ENCODE data around the gene PIK3IP1. TPM values are rescaled to one million over a fixed set of nuclear protein-coding genes. Genes with fewer than 3 reads are reported as not detected.

The PIK3IP1 gene
- polyA plus RNA-seq, 4 donors: 3.1 to 16.4 (median 10.3) TPM

DNA sequence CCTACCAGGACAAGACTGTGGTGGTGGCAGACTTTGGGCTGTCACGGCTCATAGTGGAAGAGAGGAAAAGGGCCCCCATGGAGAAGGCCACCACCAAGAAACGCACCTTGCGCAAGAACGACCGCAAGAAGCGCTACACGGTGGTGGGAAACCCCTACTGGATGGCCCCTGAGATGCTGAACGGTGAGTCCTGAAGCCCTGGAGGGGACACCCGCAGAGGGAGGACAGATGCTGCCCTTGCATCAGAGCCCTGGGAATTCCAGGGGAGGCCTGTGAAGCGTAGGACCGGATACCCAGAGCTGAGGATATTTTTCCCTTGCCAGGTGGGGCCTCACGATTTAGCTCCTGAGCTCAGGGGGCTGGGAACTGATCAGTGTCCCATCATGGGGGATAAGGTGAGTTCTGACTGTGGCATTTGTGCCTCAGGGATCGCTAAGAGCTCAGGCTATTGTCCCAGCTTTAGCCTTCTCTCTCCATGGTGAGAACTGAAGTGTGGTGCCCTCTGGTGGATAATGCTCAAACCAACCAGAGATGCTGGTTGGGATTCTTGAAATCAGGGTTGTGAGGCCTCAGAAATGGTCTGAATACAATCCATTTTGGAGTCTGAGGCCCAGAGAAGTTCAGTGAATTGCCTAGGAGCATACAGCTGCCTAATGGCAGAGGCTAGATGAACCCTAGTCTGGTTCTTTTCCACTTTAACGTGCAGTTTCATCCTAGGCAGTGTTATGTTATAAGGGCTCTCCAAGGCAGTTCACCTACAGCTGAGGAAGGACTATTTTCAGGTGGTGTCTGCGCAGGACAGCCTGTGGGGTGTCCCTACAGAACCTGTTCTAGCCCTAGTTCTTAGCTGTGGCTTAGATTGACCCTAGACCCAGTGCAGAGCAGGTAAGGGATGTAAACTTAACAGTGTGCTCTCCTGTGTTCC is 19.5 kb downstream of the PIK3IP1 start:
- peaks cover 0 to 24% (median 0%) of the 10 kb centered on the region in 3 donors for H3K4me1 ChIP-seq (ENCODE audit: control insufficient read depth in 3 of 3, insufficient read depth in 2 of 3, low read depth in 1 of 3, low read length in 2 of 3)
- DNase-seq (peak; percentile 78 to 79), FAIRE-seq (no peak)
- H3K36me3 ChIP-seq (ENCODE audit: control insufficient read depth in 3 of 3, insufficient read depth in 2 of 3, low read depth in 1 of 3, low read length in 3 of 3): peaks cover 10 to 84% (median 11%) of the 10 kb centered on the region in 3 donors
- H3K27ac ChIP-seq (ENCODE audit: low read depth in 1 of 3, low read length in 2 of 3): no peak overlapping the region
- WGBS, 3 donors: 70 to 72% (median 71%) methylated on average over 15 of the region's 15 CpGs
- H3K27me3 ChIP-seq (ENCODE audit: control insufficient read depth in 3 of 3, insufficient read depth in 3 of 3, low read length in 3 of 3): no peaks in the 10 kb centered on the region
- no peaks in the 10 kb centered on the region for H3K9me3 ChIP-seq (ENCODE audit: control insufficient read depth in 2 of 2, insufficient read depth in 1 of 2, low read depth in 1 of 2, low read length in 1 of 2)
- no peak overlapping the region for H3K4me3 ChIP-seq (ENCODE audit: low read depth in 1 of 3, low read length in 3 of 3)

DNA sequence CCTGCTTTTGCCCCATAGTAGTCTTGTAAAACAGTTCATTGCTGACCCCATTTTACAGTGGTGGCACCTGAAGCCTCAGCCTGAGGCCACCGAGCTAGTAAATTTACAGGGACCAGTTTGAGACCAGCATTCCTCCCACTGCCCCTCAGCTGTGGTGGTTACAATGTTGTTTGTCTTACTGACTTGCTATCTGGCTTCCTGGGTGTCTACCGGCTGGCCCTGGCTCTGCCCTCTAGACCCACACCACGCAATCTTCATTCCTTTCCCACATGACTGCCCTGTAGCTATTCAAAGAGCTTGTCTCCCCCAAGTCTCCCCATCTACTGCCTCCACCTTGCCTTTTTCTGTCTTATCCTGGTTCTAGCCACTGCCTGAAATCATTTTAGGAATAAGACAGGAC is 20.8 kb downstream of the PIK3IP1 start:
- WGBS, 3 donors: 67 to 74% (median 68%) methylated on average over 3 of the region's 3 CpGs
- Histone ChIP-seq H3K4me3 (ENCODE audit: low read depth in 1 of 3, low read length in 3 of 3) (no peak overlapping the region), H3K9me3 (ENCODE audit: control insufficient read depth in 2 of 2, insufficient read depth in 1 of 2, low read depth in 1 of 2, low read length in 1 of 2) (no peaks in the 10 kb centered on the region), H3K27ac (ENCODE audit: low read depth in 1 of 3, low read length in 2 of 3) (peak overlapping the region in 1 of 3 donors; percentile 69), H3K36me3 (ENCODE audit: control insufficient read depth in 3 of 3, insufficient read depth in 2 of 3, low read depth in 1 of 3, low read length in 3 of 3) (peaks cover 14 to 88% (median 15%) of the 10 kb centered on the region in 3 donors), H3K4me1 (ENCODE audit: control insufficient read depth in 3 of 3, insufficient read depth in 2 of 3, low read depth in 1 of 3, low read length in 2 of 3) (peaks cover 0 to 24% (median 0%) of the 10 kb centered on the region in 3 donors), H3K27me3 (ENCODE audit: control insufficient read depth in 3 of 3, insufficient read depth in 3 of 3, low read length in 3 of 3) (no peaks in the 10 kb centered on the region)
- FAIRE-seq (no peak), DNase-seq (peak in 1 of 2 donors; percentile 73)

DNA sequence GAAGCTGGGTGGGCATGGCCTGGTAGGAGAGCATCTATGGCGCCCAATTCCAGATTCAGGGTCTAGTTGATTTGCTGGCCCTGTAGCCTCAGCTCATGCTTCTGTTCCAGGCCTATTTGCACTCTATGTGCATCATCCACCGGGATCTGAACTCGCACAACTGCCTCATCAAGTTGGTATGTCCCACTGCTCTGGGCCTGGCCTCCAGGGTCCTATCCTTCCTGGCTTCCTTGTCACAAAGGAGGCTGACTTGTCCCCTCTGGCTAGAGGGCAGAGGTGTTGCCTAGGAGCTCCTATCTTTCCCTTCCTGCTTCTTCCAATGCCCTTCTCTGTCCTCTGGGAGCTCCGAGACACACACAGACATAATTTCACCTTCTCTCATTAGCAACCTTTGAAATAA is 21.3 kb downstream of the PIK3IP1 start:
- H3K27ac ChIP-seq (ENCODE audit: low read depth in 1 of 3, low read length in 2 of 3): peak overlapping the region in 1 of 3 donors; percentile 69
- WGBS, 3 donors: 91 to 92% (median 91%) methylated on average over 4 of the region's 4 CpGs
- no peaks in the 10 kb centered on the region for H3K27me3 ChIP-seq (ENCODE audit: control insufficient read depth in 3 of 3, insufficient read depth in 3 of 3, low read length in 3 of 3)
- DNase-seq (no peak), FAIRE-seq (no peak)
- no peaks in the 10 kb centered on the region for H3K9me3 ChIP-seq (ENCODE audit: control insufficient read depth in 2 of 2, insufficient read depth in 1 of 2, low read depth in 1 of 2, low read length in 1 of 2)
- H3K4me1 ChIP-seq (ENCODE audit: control insufficient read depth in 3 of 3, insufficient read depth in 2 of 3, low read depth in 1 of 3, low read length in 2 of 3): peaks cover 0 to 24% (median 0%) of the 10 kb centered on the region in 3 donors
- H3K36me3 ChIP-seq (ENCODE audit: control insufficient read depth in 3 of 3, insufficient read depth in 2 of 3, low read depth in 1 of 3, low read length in 3 of 3): peaks cover 16 to 92% (median 18%) of the 10 kb centered on the region in 3 donors
- H3K4me3 ChIP-seq (ENCODE audit: low read depth in 1 of 3, low read length in 3 of 3): no peak overlapping the region

- H3K36me3 ChIP-seq (ENCODE audit: control insufficient read depth in 3 of 3, insufficient read depth in 2 of 3, low read depth in 1 of 3, low read length in 3 of 3): peaks cover 15 to 91% (median 19%) of the 10 kb centered on the region in 3 donors
- WGBS, 3 donors: 50 to 90% (median 85%) methylated on average over 2 to 3 of the region's 3 CpGs
- no peak for DNase-seq
- peak overlapping the region in 1 of 3 donors; percentile 69 for H3K27ac ChIP-seq (ENCODE audit: low read depth in 1 of 3, low read length in 2 of 3)
- no peaks in the 10 kb centered on the region for H3K27me3 ChIP-seq (ENCODE audit: control insufficient read depth in 3 of 3, insufficient read depth in 3 of 3, low read length in 3 of 3)
- peaks cover 0 to 20% (median 0%) of the 10 kb centered on the region in 3 donors for H3K4me1 ChIP-seq (ENCODE audit: control insufficient read depth in 3 of 3, insufficient read depth in 2 of 3, low read depth in 1 of 3, low read length in 2 of 3)
- no peak for FAIRE-seq
- no peaks in the 10 kb centered on the region for H3K9me3 ChIP-seq (ENCODE audit: control insufficient read depth in 2 of 2, insufficient read depth in 1 of 2, low read depth in 1 of 2, low read length in 1 of 2)
- H3K4me3 ChIP-seq (ENCODE audit: low read depth in 1 of 3, low read length in 3 of 3): no peak overlapping the region
These were observed 22.3 kb downstream of the PIK3IP1 start for GRCh38 chr22:31269892-31270579.

- DNase-seq: no peak
- Histone ChIP-seq H3K27me3 (ENCODE audit: control insufficient read depth in 3 of 3, insufficient read depth in 3 of 3, low read length in 3 of 3) (no peaks in the 10 kb centered on the region), H3K9me3 (ENCODE audit: control insufficient read depth in 2 of 2, insufficient read depth in 1 of 2, low read depth in 1 of 2, low read length in 1 of 2) (no peaks in the 10 kb centered on the region), H3K36me3 (ENCODE audit: control insufficient read depth in 3 of 3, insufficient read depth in 2 of 3, low read depth in 1 of 3, low read length in 3 of 3) (peaks cover 13 to 92% (median 19%) of the 10 kb centered on the region in 3 donors), H3K4me1 (ENCODE audit: control insufficient read depth in 3 of 3, insufficient read depth in 2 of 3, low read depth in 1 of 3, low read length in 2 of 3) (peaks cover 0 to 20% (median 0%) of the 10 kb centered on the region in 3 donors), H3K27ac (ENCODE audit: low read depth in 1 of 3, low read length in 2 of 3) (no peak overlapping the region), H3K4me3 (ENCODE audit: low read depth in 1 of 3, low read length in 3 of 3) (no peak overlapping the region)
- no peak for FAIRE-seq
- 91 to 98% (median 94%) methylated on average over 2 of the region's 2 CpGs for WGBS, 3 donors
These were observed 24.0 kb downstream of the PIK3IP1 start for GRCh38 chr22:31268281-31268680.

DNA sequence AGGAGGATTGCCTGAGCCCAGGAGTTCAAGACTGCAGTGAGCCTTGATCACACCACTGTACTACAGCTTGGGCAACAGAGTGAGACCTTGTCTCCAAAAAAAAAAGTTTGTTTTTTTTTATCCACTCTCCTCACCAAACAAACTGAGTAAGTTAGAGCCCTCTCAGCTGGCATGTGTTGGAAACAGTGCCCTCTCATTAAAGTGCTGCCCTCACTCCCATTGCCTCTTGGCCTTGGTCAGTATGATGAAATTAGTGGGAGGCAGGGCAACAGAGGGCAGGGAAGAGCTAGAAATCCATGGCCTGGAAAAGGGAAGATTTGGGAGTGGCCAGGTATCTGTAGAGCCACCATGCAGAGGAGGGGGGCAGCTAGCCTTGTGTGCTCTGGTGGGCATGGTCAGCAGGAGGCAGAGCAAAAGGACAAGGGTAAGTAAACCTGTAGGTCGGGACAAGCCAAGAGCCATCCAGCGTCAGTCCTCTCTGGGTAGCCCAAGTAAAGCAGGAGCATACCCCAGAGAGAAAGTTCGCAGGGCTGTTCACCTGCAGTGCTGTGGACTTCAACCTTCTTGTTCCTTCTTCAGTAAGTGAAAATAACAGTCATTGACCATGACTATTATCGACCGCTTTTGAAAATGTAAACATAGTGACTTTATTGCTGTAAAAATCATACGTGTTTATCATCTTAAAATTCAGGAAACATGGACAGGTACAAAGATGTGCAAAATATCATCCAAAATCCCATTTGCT is 28.2 kb downstream of the PIK3IP1 start:
- Histone ChIP-seq H3K4me1 (ENCODE audit: control insufficient read depth in 3 of 3, insufficient read depth in 2 of 3, low read depth in 1 of 3, low read length in 2 of 3) (peaks cover 0 to 5% (median 0%) of the 10 kb centered on the region in 3 donors), H3K4me3 (ENCODE audit: low read depth in 1 of 3, low read length in 3 of 3) (no peak overlapping the region), H3K36me3 (ENCODE audit: control insufficient read depth in 3 of 3, insufficient read depth in 2 of 3, low read depth in 1 of 3, low read length in 3 of 3) (peaks cover 19 to 85% (median 23%) of the 10 kb centered on the region in 3 donors), H3K27ac (ENCODE audit: low read depth in 1 of 3, low read length in 2 of 3) (peak overlapping the region in 1 of 3 donors; percentile 47), H3K9me3 (ENCODE audit: control insufficient read depth in 2 of 2, insufficient read depth in 1 of 2, low read depth in 1 of 2, low read length in 1 of 2) (no peaks in the 10 kb centered on the region), H3K27me3 (ENCODE audit: control insufficient read depth in 3 of 3, insufficient read depth in 3 of 3, low read length in 3 of 3) (no peaks in the 10 kb centered on the region)
- no peak for FAIRE-seq
- 12 to 72% (median 41%) methylated on average over 6 of the region's 6 CpGs for whole genome bisulfite sequencing, 3 donors
- peak; percentile 54 to 67 for DNase-seq

DNA sequence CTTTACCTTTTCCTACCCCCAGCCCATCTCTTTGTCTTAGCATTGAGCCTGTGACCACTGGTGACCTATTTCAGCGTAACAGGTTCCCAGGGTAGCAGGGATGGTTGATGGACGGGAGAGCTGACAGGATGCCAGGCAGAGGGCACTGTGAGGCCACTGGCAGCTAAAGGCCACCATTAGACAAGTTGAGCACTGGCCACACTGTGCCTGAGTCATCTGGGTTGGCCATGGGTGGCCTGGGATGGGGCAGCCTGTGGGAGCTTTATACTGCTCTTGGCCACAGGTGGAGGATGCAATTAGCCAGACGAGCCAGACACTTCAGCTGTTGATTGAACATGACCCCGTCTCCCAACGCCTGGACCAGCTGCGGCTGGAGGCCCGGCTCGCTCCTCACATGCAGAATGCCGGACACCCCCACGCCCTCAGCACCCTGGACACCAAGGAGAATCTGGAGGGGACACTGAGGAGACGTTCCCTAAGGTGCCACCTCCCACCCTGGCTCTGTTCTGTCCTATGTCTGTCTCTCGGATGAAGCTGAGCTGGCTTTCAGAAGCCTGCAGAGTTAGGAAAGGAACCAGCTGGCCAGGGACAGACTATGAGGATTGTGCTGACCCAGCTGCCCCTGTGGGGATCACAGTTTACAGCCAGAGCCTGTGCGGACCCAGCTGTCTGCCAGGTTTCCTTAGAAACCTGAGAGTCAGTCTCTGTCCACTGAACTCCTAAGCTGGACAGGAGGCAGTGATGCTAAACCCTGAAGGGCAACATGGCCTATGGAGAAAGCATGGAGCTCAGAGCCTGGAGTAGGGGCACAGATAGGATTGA is 29.8 kb downstream of the PIK3IP1 start:
- Histone ChIP-seq H3K4me3 (ENCODE audit: low read depth in 1 of 3, low read length in 3 of 3) (no peak overlapping the region), H3K36me3 (ENCODE audit: control insufficient read depth in 3 of 3, insufficient read depth in 2 of 3, low read depth in 1 of 3, low read length in 3 of 3) (peaks cover 20 to 82% (median 25%) of the 10 kb centered on the region in 3 donors), H3K27ac (ENCODE audit: low read depth in 1 of 3, low read length in 2 of 3) (no peak overlapping the region), H3K9me3 (ENCODE audit: control insufficient read depth in 2 of 2, insufficient read depth in 1 of 2, low read depth in 1 of 2, low read length in 1 of 2) (no peaks in the 10 kb centered on the region), H3K4me1 (ENCODE audit: control insufficient read depth in 3 of 3, insufficient read depth in 2 of 3, low read depth in 1 of 3, low read length in 2 of 3) (peaks cover 0 to 5% (median 0%) of the 10 kb centered on the region in 3 donors), H3K27me3 (ENCODE audit: control insufficient read depth in 3 of 3, insufficient read depth in 3 of 3, low read length in 3 of 3) (no peaks in the 10 kb centered on the region)
- DNase-seq (no peak), FAIRE-seq (no peak)
- 83 to 84% (median 83%) methylated on average over 13 of the region's 13 CpGs for WGBS, 3 donors
